ENCODE measurements around the gene PTK7. TPM values are rescaled to one million over a fixed set of nuclear protein-coding genes. Genes with fewer than 3 reads are reported as not detected.

The PTK7 gene
- total RNA-seq, 1 experiment from 2014 or later, result 105 TPM

GRCh38 chr6:43107344-43108062 lies 31.4 kb downstream of the PTK7 start:
- Histone ChIP-seq H3K4me2 (ENCODE audit: low read length) (no peak overlapping the region), H3K36me3 (ENCODE audit: control insufficient read depth in 1 of 2, insufficient read depth in 2 of 2, low read length in 2 of 2) (no peaks in the 10 kb centered on the region), H3K27ac (ENCODE audit: low read depth, low read length) (no peak overlapping the region), H3K9me2 (ENCODE audit: insufficient read depth) (no peaks in the 10 kb centered on the region), H4K20me1 (ENCODE audit: insufficient read depth) (0 out of 2 replicates have a peak, but pooled peaks cover 8% of the 10 kb centered on the region), H3K4me1 (ENCODE audit: control insufficient read depth in 1 of 2, insufficient read depth in 2 of 2, low read length in 2 of 2) (peaks cover 8 to 13% of the 10 kb centered on the region in 2 experiments; a peak in 2 of 4 replicates), H2AFZ (ENCODE audit: low read depth, low read length, poor library complexity, severe bottlenecking) (no peak overlapping the region), H3K9ac (ENCODE audit: low read length) (no peak overlapping the region), H3K4me3 (replicated peaks in 1 of 2; ENCODE audit: low read depth in 1 of 2, low read length in 2 of 2) (no peak overlapping the region), H3K9me3 (ENCODE audit: control insufficient read depth in 1 of 2, insufficient read depth in 1 of 2, low read depth in 1 of 2, low read length in 2 of 2) (no peaks in the 10 kb centered on the region), H3K79me2 (ENCODE audit: insufficient read depth, low read length) (peaks cover 53% of the 10 kb centered on the region), H3K27me3 (ENCODE audit: insufficient read depth, low read length) (no peaks in the 10 kb centered on the region)
- no peak for ATAC-seq
- CTCF ChIA-PET, result no interaction called here
- intact Hi-C loops (cut with micrococcal nuclease), result no loop called here
- no peak for DNase-seq (ENCODE audit: low read depth, low spot score)
- BruUV-seq (replicated peaks), result no TSS peak
- RAD21 ChIA-PET (ENCODE audit: low non-redundant PET in 1 of 2, low total read pairs in 2 of 2, uncharacterized antibody in 2 of 2, unreplicated experiment in 2 of 2), result no interaction called here
- POLR2A ChIA-PET, result no interaction called here
- TF ChIP-seq FOSL1 (IDR thresholded peaks at IDR 0.05; ENCODE audit: low read depth) (no peak), SP1 (IDR thresholded peaks at IDR 0.05; ENCODE audit: low read depth) (no peak), ATF3 (IDR thresholded peaks at IDR 0.05) (no peak), ELF1 (IDR thresholded peaks at IDR 0.05; ENCODE audit: borderline replicate concordance, low read depth) (no peak), ZNF274 (IDR thresholded peaks at IDR 0.05; ENCODE audit: low read depth, low read length) (no peak), CTCF (IDR thresholded peaks at IDR 0.05 in 2 of 3, conservative IDR thresholded peaks at IDR 0.05 in 1 of 3; ENCODE audit: borderline replicate concordance in 1 of 3, insufficient read depth in 1 of 3, low read depth in 2 of 3, low read length in 2 of 3) (no peak), EZH2phosphoT487 (IDR thresholded peaks at IDR 0.05; ENCODE audit: borderline replicate concordance) (no peak), CBX3 (IDR thresholded peaks at IDR 0.05; ENCODE audit: low read depth) (no peak), YY1 (IDR thresholded peaks at IDR 0.05; ENCODE audit: extremely low read depth, insufficient replicate concordance, low read depth, low read length) (no peak), SIN3A (IDR thresholded peaks at IDR 0.05; ENCODE audit: low read depth) (no peak), REST (IDR thresholded peaks at IDR 0.05; ENCODE audit: low read depth) (no peak), EZH2 (IDR thresholded peaks at IDR 0.05) (no peak)
